Stimulated activated CD8-positive, alpha-beta memory T cell treated with anti-CD3 and anti-CD28 coated beads, Interleukin-2, amount 100 ng/mL, for 1 hour (primary cell): ENCODE measurements around the gene PDE2A.

Source experiments
- DNase-seq, 2 donors: peaks; one replicate each; pipeline ENCODE4 v3.0.0-alpha.2; 2020; ENCODE audit warnings: low read depth in 2 of 2

Gene PDE2A

GRCh38 chr11:72637198-72637597 lies 37.0 kb downstream of the PDE2A start:
- DNase-seq = no peak

- DNase-seq = no peak
These were observed 37.8 kb downstream of the PDE2A start for GRCh38 chr11:72636376-72636775.

GRCh38 chr11:72635933-72636332 lies 38.3 kb downstream of the PDE2A start:
- DNase-seq = no peak

GRCh38 chr11:72635309-72635915 lies 38.8 kb downstream of the PDE2A start:
- DNase-seq = no peak

GRCh38 chr11:72634472-72635095 lies 39.6 kb downstream of the PDE2A start:
- DNase-seq = no peak

GRCh38 chr11:72634016-72634415 lies 40.2 kb downstream of the PDE2A start:
- DNase-seq = no peak

GRCh38 chr11:72633068-72633467 lies 41.2 kb downstream of the PDE2A start:
- no peak for DNase-seq

- no peak for DNase-seq
These were observed 42.2 kb downstream of the PDE2A start for GRCh38 chr11:72631806-72632731.

GRCh38 chr11:72630104-72630852 lies 43.9 kb downstream of the PDE2A start:
- DNase-seq = no peak

- DNase-seq = no peak
These were observed 45.0 kb downstream of the PDE2A start for GRCh38 chr11:72629266-72629665.

GRCh38 chr11:72627594-72628281 lies 46.5 kb downstream of the PDE2A start:
- DNase-seq = no peak

- no peak for DNase-seq
These were observed 47.7 kb downstream of the PDE2A start for GRCh38 chr11:72626414-72626936.

GRCh38 chr11:72625691-72626413 lies 48.4 kb downstream of the PDE2A start:
- DNase-seq = no peak

- no peak for DNase-seq
These were observed 49.6 kb downstream of the PDE2A start for GRCh38 chr11:72624496-72625201.

GRCh38 chr11:72623052-72623451 lies 51.2 kb downstream of the PDE2A start:
- DNase-seq = no peak

- no peak for DNase-seq
These were observed 53.1 kb downstream of the PDE2A start for GRCh38 chr11:72621008-72621610.

GRCh38 chr11:72618803-72619202 lies 55.4 kb downstream of the PDE2A start:
- no peak for DNase-seq

- no peak for DNase-seq
These were observed 57.0 kb downstream of the PDE2A start for GRCh38 chr11:72617080-72617762.

GRCh38 chr11:72616655-72617054 lies 57.6 kb downstream of the PDE2A start:
- DNase-seq = no peak
